NCI-H1417 (cell line): ENCODE data around the gene SLC40A1.

Experiments used
- DNase-seq, 3 experiments: peaks; one replicate each; lab custom pipeline; 2025; lab: John Stamatoyannopoulos, UW

SLC40A1 gene

GRCh38 chr2:189599245-189599644, 18.7 kb upstream of the SLC40A1 start:
- no peak for DNase-seq

DNA sequence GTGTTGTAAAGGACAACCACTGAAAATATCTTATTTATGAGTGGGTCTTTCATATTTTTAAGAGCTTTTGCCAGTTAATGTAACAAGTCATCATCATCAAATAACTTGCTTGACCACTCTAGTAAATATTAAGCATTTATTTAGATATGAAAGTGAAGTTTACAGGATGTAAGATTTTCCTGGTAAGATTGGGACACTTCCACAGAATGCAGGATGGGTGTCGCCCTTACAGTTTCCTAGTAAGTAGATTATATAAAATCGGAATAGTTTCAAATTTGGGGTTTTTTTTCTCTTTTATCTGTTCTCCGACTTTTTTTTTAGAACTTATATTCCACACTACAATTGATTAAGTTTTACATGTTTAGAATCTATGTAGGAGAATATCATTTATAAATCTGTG, 14.8 kb upstream of the SLC40A1 start:
- no peak for DNase-seq

- DNase-seq = no peak
Measured at GRCh38 chr2:189594305-189594704, 13.7 kb upstream of the SLC40A1 start.

DNA sequence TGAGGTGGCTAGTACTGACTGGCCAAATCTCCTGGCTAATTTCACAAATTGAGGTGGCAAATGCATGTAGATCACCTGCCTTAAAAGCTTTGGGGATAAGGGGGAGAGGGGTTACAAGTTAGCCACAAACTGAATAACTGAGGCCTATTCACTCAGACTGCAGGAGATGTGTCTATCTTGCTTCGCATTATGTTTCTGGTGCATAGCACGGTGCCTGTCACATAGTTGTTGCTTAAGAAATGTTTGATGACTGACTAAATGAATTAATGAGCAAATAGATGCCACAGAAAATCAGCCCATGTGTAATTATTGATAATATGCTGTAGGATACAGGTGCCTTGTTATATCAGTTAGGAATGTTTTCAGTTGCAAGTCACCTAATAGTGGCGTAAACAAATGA, 12.5 kb upstream of the SLC40A1 start:
- DNase-seq = no peak

DNA sequence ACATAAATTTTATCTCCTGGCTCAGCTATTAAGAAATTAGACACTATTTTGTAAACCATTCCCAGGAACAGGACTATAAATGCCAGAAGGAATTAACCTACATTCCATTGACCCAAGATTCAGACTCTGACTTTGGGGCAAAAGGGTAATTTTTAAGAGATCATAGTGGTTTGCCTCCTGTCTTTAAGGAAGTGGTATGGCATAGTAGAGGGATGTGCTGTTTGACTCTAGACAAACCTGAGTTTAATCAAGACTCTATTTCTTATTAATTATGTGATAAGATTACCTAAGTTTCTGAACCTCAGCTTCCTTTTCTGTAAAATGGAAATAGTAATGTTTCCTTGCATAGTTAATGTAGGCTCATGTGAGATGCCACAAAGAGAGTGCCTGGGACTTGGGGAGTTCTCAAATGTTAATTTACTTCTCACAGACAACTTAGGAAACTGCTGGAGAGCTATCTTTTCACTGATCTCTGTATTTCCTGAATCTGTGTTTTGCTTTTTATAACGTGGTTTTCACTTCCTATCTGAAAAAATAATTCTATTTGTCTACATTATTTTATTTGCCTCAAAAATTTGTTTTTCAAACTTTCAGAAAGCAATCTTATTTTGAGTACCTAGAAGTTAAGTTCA, 11.9 kb upstream of the SLC40A1 start:
- DNase-seq = no peak

GRCh38 chr2:189587780-189588179, 7.2 kb upstream of the SLC40A1 start:
- no peak for DNase-seq

GRCh38 chr2:189585226-189585756, 4.7 kb upstream of the SLC40A1 start:
- DNase-seq = peak in 1 of 3 experiments; percentile 10

DNA sequence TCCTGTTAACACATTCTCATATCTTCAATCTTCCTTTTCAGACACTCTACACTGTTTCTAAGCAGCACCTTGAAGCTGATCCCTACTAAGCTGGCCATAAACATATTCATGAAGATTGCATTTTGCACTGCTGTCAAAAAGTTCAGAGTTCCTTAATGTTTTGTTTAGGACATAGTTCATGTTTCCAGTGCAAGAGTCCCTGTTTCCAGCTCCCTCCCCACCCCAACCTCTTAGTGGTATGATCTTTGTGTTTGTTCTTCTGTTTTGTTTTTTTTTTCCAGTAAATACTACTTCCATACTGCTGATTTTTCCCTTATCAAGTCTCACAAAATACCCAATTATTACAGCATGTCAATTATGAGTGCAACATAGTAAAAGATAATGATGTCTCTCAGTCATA, 4.1 kb upstream of the SLC40A1 start:
- DNase-seq = no peak

- no peak for DNase-seq
Measured at GRCh38 chr2:189583227-189584198, 2.9 kb upstream of the SLC40A1 start.

DNA sequence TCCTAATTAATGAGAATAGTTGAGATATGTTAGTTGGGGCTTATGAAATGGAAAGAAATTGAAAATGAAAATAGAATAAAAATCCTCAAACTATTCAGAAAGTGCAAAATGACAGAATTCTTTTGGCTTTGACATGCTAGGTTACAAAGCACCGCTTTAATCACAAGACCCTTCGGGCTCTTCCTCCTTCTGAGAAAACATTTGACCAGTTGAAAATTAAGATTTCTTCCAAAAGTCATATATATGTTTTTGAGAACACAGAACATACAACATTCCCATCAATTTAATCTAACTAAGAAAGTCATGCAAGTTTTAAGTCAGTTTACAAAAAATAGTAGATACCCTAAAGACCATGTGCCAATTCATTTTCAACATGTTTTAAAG, 2.2 kb upstream of the SLC40A1 start:
- DNase-seq = no peak

- DNase-seq = no peak
Measured at GRCh38 chr2:189582140-189582808, 1.7 kb upstream of the SLC40A1 start.

GRCh38 chr2:189581354-189582139, 961 bp upstream of the SLC40A1 start:
- DNase-seq = peak in 2 of 3 experiments; percentile 50 to 60

DNA sequence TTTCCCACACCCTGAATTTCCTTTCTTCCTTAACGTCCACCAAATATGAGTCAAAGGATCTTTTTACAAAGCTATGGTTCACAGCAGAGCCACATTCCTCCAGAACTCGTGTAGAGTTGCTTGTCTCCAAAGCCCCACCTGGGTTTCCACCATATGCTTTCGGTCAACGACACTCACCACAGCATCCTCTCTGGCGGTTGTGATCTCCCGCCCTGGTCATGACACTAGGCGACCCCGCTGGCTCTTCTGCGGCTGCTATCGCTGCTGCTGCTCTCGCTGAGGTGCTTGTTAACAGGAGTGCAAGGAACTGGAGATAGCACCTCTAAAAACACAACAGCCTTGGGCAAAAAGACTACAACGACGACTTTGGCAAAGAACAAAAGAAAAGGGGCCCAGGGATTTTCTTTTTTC, 340 bp downstream of the SLC40A1 start:
- DNase-seq = peak in 2 of 3 experiments; percentile 82 to 89

DNA sequence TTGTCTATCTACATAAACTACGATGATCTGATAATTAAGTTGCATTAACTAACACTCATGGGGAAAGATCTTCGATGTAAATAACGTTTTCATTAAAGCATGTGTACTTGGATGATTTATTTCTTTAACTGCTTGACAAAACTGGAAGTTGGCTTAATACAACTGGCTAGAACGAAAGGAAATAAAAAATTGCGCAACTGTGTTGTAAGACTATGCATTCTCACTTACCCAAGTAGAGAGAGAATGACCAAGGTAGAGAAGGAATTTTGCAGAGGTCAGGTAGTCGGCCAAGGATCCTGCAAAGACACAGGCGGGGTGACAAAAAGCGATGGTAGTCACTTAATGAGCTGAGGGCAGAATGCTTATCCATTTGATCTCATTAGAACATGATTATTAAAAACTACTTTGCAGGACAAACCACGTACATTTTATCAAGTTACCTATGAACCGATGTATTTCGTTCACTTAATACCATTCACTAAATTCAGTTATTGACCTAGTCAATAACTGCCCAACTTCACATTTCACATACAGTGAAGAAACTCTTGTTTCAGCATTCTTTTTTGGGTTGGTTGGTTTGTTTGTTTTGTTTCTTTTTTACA, 900 bp downstream of the SLC40A1 start:
- DNase-seq = no peak

- no peak for DNase-seq
Measured at GRCh38 chr2:189578272-189578950, 2.2 kb downstream of the SLC40A1 start.

GRCh38 chr2:189577121-189577520, 3.5 kb downstream of the SLC40A1 start:
- DNase-seq = no peak

DNA sequence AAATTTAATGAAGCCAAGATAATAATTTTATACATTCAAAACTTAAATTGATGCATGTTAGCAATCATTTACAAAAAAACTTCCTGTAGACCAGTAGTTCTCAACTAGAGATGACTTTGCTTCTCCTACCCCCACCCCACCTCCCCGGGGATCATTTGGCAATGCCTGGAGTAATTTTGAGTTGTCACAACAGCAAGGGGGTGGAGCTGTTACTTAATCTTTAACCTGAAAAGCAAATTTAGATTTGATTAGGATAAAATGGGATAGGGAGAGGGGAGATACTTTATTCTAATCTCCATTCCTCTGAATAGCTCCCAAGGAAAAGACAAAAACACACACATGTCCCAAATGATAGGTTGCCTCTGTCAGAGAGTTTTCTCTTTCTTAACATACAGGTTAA, 4.2 kb downstream of the SLC40A1 start:
- no peak for DNase-seq

DNA sequence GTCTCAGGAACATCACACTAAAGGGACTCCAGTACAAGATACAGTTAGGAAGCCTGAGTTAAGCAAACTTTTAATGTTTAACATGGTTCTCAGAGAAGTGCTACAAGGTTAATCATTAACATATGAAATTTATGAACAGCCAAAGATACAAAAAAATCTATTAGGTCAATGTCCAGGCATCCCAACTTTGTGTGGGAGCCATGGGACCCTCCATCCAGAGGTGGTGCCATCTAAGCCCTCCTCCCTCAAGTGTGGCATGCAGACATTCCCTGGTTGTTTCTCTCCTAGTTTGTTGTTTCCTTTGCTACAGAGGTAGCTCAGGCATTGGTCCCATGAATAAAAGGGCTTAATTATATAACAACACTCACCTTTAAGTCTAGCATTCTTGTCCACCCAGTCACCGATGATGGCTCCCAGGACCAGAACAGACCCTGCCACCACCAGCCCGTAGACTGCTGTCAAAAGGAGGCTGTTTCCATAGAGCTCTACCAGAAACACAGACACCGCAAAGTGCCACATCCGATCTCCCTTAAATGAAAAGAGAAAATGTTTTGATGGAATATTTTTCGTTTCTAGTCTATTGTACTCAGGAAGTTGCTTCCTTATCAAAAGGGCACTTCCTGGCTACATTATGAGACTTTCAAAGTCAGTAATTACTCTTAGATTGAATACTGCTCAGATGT, 5.7 kb downstream of the SLC40A1 start:
- no peak for DNase-seq

- DNase-seq = no peak
Measured at GRCh38 chr2:189570570-189571031, 10.0 kb downstream of the SLC40A1 start.
